Activated CD4-positive, alpha-beta T cell treated with anti-CD3 and anti-CD28 coated beads, Interleukin-2, Interleukin-4, amounts not matched to agents 100 ng/mL and 50 ng/mL, durations not matched to agents 16 hours and 8 hours (primary cell): Measurements from ENCODE around the gene SAPCD1.
A peak's percentile ranks its signal among the peaks of the same experiment; 100 is the strongest.

Experiments
- DNase-seq: peaks from one replicate; pipeline ENCODE4 v3.0.0-alpha.2; 2020; ENCODE audit warnings: low spot score

The SAPCD1 gene

DNA sequence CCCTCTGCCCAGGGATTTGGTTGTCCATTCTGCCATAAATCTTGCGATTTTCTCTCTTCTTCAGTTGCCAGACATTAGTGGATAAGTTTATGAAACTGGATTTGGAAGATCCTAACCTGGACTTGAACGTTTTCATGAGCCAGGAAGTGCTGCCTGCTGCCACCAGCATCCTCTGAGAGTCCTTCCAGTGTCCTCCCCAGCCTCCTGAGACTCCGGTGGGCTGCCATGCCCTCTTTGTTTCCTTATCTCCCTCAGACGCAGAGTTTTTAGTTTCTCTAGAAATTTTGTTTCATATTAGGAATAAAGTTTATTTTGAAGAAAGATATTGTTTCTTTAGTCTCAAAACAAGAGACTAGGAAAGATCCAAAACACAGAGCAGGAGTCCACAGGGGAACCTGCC is at the start of gene SAPCD1:
TSS of gene SAPCD1 (plus strand) at position 301 of the 400 bp plus-strand sequence. CDS start 399 bp downstream, outside the sequence.
- DNase-seq: no peak

GRCh38 chr6:31713465-31713864 is 49.0 kb upstream of the SAPCD1 start:
- DNase-seq: no peak

DNA sequence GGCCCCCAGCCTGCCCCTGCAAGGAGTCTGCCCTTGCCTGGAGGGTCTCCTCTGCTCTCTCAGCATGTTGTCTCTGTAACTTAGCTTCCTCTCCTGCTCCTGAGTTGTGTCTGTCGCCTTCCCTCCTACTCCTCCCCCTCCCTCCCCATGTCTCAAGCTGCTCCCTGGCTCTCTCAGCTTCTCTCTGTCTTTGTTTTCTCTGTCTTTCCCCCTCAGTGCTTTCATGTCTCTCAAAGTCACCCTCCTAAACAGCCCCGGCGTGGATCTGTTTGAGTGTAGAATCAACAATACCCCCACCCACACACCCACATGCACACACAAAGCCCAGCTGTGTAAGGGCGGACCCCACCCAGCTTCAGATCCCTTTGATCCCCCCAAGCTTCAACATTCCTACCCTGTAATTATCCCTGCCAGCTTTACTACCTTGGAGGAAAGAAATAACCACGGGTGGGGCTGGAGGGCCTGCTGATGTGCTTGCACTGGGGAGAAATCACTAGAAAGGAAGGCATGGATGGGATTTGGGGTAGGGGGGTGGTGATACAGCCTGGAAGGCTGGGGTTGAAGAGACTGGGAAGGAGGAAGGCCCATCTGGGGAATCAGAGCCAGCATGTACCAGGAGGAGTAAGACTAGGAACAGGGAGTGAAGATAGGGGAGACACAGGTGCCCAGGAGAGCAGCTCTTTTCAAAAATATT is 48.3 kb upstream of the SAPCD1 start:
- DNase-seq: no peak

DNA sequence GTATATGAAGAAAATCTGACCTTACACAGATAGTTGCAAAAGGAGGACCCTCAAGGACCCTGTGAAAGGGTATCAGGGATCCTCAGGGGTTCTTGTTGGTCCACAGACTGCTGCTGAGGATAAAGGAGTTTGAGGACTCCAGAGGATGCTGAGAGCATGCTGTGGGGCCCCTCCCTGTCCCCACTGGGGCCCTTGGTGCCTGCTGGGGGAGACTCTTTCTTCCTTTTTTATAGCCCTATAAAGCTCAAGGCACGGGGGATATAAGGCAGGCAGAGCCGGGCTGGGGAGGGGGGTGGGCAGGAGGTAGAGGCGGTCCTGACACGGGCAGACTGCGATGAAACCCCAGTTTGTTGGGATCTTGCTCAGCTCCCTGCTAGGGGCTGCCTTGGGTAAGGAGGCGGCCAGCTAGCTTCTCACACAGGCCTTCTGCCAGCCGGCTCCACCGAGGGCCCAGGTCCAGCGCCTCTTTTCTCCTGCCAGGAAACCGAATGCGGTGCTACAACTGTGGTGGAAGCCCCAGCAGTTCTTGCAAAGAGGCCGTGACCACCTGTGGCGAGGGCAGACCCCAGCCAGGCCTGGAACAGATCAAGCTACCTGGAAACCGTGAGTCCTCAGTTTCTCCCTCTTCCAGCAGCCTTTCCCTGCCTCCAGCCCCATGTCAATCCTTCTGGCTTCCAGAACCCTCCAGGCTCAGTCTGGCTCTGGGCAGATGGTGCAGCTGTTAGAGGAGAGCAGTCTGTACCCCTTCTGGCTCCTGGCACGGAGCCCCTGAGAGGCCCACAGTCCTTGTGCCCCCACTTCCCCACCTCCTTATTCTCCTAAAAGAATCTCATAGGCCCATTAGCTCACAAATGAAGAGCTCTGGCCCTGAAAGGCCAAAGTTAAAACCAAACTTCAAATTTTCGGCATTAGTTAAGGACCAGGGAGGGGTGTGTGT is 47.2 kb upstream of the SAPCD1 start, which contains the start of gene LY6G6D:
TSS of gene LY6G6D (plus strand) at position 327 of the 937 bp plus-strand sequence. CDS start at position 335, 8 bp downstream.
- no peak for DNase-seq

- no peak for DNase-seq
Measured at GRCh38 chr6:31717499-31718222, 44.8 kb upstream of the SAPCD1 start.

- no peak for DNase-seq
Measured at GRCh38 chr6:31718265-31718664, 44.2 kb upstream of the SAPCD1 start.

GRCh38 chr6:31719001-31719400 is 43.5 kb upstream of the SAPCD1 start:
- no peak for DNase-seq

- no peak for DNase-seq
Measured at GRCh38 chr6:31720196-31720770, 42.2 kb upstream of the SAPCD1 start.

GRCh38 chr6:31721351-31722020 is 41.0 kb upstream of the SAPCD1 start, which contains the start of gene LY6G6C:
Gene LY6G6C, minus strand, starts transcription at chr6:31721746. Its CDS starts 67 bp downstream, at chr6:31721679.
- DNase-seq: no peak

DNA sequence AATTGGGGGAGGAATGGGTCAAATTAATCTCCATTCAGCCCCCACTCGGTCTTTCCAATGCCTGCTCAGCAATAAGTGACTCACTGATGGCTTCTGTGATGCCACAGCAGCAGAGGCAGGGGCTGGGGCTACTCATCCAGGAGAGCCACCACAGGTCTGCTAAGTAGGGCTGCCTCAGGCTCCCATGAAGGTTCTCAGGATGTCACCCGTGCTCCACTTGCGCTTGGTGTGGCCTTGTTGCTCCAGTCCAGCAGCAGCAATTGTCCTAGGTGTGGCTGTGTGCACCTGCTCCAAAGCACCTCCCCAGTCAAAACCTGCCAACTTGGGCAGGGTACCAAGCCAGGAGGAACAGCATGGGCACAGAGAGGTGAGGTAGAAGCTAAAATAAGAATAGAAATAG is 40.3 kb upstream of the SAPCD1 start:
- DNase-seq: no peak

DNA sequence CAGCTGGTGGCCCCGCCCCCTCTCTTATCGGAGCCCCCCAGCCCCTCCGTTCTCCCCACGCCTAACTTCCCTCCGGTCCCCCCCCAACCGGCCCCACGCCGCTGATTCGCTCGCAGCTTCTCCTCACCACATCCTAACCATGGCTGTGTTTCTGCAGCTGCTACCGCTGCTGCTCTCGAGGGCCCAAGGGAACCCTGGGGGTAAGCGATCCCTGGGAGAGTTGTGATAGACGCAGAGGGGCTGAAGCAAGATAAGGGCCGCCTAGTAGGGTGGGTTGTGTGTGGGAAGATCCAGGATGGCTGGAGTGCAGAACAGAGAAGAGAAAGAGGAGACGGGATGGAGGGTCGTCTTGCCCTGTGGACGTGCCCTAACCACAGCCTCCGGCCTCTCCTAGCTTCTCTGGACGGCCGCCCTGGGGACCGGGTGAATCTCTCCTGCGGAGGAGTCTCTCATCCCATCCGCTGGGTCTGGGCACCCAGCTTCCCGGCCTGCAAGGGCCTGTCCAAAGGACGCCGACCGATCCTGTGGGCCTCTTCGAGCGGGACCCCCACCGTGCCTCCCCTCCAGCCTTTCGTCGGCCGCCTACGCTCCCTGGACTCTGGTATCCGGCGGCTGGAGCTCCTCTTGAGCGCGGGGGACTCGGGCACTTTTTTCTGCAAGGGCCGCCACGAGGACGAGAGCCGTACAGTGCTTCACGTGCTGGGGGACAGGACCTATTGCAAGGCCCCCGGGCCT is 39.0 kb upstream of the SAPCD1 start, which contains the start of gene MPIG6B:
TSS of gene MPIG6B (plus strand) at position 129 of the 735 bp plus-strand sequence. CDS start at position 140, 11 bp downstream.
- DNase-seq: no peak

DNA sequence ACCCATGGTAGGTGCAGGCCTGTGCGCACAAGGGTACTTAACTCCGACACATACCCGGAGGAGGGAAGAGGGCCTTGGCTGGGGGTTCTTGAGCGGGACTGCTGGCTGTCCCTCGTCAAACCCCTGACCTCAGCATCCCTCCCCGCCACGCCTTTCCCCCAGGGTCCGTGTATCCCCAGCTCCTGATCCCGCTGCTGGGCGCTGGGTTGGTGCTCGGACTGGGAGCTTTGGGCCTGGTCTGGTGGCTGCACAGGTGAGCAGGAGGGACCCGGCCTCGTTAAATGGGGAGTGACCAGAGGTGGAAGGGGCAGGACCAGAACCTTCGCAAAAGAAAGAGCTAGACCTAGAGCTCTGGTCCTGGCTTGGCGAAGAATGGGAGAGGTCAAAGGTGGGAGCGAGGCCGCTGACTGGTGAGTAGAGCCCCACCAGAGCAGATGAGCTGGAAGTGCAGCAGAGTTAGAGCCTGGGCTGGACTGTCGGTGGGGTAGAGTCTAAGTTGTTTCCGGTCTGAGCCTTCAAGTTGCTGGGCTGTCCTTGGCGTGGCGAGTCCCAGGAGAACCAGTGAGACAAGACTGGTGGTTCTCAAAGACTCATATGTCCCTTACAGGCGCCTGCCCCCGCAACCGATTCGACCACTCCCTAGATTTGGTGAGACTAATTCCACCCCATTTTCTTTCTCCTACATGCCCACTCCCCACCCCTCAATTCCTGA is 38.3 kb upstream of the SAPCD1 start:
- DNase-seq: no peak

DNA sequence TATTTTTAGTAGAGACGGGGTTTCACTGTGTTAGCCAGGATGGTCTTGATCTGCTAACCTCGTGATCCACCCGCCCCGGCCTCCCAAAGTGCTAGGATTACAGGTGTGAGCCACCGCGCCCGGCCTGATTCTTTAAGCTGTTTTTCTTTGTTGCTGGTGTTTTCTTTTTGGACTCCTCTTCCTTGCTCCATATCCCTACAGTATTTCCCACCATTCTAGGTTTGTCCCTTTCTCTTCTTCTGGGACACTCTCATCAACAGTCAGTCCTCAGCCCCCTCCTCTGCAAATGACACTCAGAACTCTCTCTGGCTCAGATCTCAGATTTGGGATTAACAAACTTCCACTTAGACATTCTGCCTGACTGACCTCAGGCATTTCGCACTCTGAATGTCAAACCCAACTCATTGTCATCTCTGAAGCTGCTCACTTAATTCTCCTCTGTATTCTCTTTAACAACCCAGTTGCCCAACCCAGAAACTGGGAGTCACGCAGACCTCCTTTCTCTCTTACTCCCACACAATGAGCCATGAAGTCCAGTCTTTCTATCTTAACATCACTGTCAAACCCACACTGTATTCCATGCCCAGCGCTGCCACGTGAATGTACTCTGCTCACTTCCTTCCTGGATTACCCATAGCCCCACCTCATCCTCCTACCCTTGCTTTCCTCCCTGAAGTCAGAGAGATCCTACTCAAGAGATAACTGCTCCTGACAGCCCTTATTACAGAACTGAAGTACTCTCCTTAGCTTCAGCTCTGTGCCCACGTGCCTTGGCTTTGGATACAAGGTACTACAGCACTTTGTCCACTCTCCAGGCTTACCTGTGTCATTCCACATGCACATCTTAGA is 36.7 kb upstream of the SAPCD1 start:
- DNase-seq: no peak

DNA sequence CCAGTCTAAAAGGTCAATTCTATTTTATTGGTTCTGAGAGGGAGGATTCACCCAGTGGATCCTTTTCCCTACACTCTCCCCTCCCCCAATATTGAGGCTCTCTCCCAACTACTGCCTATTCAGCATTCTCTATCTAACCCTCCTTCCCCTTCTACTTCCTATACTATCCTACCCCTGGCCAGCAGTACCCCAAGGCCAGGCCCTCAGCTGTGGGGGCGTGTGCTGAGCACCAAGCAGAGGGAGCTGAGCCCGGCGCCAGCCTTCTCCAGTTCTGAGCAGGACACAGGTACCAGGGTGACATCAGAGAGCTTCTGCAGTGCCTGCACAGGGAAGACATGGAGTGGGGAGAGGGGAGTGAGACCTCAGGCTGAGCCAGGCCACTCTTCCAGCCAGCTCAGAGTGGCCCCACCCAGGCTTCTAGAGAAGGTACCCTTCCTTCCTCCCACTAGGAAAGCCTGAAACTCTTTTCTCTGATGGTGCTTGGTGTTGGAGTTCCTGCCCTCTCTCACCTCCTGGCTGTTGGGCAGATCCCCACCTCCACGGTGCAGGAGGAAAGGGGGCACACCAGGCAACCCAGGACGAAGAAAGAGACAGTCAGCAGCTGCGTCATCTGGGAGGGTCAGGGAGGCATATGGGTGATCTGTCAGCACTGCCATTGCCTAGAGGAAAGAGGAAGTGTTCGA is 35.3 kb upstream of the SAPCD1 start:
- DNase-seq: no peak

DNA sequence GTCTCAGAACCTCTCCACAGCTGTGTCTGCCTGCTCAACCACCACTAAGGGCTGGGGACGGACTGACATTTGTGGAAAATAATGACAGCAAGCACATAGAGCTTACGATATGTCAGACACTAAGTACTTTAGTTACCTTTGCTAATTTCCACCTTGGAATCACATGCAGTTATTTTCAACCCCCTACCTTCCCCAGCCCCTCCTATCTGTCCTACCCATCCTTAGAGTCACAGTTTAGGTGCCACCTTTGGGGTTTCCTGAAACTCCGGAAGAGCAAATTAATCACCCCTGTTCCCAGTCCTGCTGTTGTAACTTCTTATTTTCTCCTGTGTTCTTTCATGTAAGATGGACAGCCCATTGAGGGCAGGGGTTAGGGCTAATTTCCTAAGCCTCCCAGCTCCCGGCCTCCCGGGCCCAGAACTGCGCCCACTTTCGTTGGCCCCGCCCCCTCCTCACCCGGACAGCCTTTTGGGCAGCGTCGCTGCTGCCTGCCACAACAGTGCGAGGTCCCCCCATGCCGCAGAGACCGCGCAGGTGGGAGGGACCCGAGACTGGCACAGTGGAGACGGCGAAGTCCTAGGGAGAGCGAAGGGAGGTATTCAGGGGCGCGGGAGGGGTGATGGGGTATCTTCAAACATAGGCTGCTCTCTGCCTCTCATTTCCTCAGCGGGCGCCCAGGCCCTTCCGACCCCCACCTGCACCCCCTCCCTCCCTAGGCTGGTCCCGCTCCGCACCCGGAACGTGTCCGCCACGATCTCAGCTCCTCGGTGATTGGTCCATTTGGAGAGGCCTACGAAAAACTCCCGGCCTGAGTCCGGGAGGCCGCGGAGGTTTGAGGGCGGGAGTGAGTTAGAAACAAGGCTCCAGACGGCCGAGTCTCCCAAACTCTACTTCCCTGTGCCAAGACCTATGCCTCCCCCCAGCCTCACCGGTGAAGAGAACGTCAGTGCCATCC is 34.5 kb upstream of the SAPCD1 start:
- DNase-seq: peak; percentile 20

- no peak for DNase-seq
Measured at GRCh38 chr6:31728767-31729514, 33.5 kb upstream of the SAPCD1 start, which contains the start of gene DDAH2. Gene DDAH2, minus strand, starts transcription at chr6:31729299. Its CDS starts 138 bp downstream, at chr6:31729161.
